A549 treated with dexamethasone at 1 μM for 4 hours (cell line): ENCODE results near the gene CFC1B. TPM values are rescaled to one million over a fixed set of nuclear protein-coding genes. Genes with fewer than 3 reads are reported as not detected.

Experiments
- total RNA-seq: library from RNA; stranded (reverse); fragments of 200-300 nt; extraction: Qiagen RNA extraction; gene quantifications from 5 replicates; pipeline ENCODE4 v1.2.3, GENCODE V29; 2022

Gene CFC1B
- 0.13 TPM in 1 of 5 replicates, not detected in the others for total RNA-seq

DNA sequence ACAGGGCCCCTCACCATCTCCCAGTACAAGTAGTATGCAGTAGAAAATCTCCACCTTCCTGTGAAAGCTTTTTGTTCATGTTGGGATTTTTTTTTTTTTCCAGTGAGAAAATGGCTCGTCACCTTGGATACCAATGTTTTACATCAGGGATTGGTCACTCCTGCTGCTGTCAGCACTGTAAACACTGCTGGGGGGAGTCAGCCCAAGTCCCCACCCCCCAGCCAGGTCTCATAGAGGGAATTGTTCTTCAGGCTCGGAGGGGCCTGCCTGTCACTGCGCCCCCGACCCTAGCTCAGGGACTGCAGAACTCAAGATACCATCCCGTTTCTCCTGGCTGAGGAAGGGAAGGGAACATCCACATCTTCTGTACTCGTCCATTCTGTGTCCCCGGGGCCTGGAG is at the start of gene CFC1B:
Gene CFC1B, plus strand, starts transcription at position 231 of the 400 bp plus-strand sequence. CDS start 263 bp downstream, outside the sequence.

DNA sequence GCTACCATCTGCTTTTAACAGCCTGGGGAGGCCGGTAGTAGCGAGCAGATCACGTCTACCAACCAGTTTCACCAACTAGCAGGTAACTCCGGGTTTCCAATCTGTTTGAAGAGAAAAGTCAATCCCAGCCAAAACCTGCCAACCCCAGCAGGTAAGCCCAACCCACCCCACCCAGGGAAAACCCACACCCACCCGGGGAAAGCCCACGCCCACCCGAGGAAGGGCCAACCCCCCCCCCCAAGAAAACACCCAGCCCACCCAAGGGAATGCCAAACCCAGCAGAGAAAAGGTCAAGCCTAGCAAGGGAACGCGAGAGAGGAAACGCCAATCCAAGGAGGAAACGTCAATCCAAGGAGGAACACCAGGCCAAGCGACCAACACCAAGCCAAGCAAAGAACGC is 11.8 kb upstream of the CFC1B start, which contains the start of gene POTEI:
Gene POTEI, minus strand, starts transcription at position 101 of the 400 bp plus-strand sequence. Its CDS starts 93 bp downstream, at position 8.

Other genes starting within 250 kb of the CFC1B start
- gene IMP4, start 178.3 kb upstream of the CFC1B start, total RNA-seq = 147 to 166 TPM (median 152 TPM) in 5 replicates
- gene PTPN18, start 165.2 kb upstream of the CFC1B start, total RNA-seq = 25.2 to 33.6 TPM (median 33.3 TPM) in 5 replicates
- 0.01 TPM in 1 of 5 replicates, not detected in the others for gene POTEI, start 11.9 kb upstream of the CFC1B start, total RNA-seq
- gene CFC1, start 78.4 kb downstream of the CFC1B start, total RNA-seq = 0.07 to 0.08 TPM in 2 of 5 replicates, not detected in the others
- gene POTEJ, start 90.2 kb downstream of the CFC1B start, total RNA-seq = not detected in 5 replicates
- gene GPR148, start 207.8 kb downstream of the CFC1B start, total RNA-seq = not detected in 5 replicates
- gene AMER3, start 234.3 kb downstream of the CFC1B start, total RNA-seq = not detected in 5 replicates